HL-60 (cell line): ENCODE data around the gene FBXO3.
"Not testable (repeated sequence)": the region's sequence is repeated elsewhere in the genome, so short reads cannot be mapped to it uniquely, and the experiment has no call there.

Source experiments
- CTCF ChIP-seq: IDR thresholded peaks from one replicate; pipeline ENCODE4 v1.5.1; 2011; ENCODE audit warnings: low read length, control low read depth, inconsistent platforms; ENCODE audit not compliant: insufficient read depth
- GABPA ChIP-seq: IDR thresholded peaks from 2 replicates; pipeline ENCODE4 v1.6.1; 2012; ENCODE audit warnings: low read depth
- POLR2AphosphoS5 ChIP-seq: IDR thresholded peaks from 2 replicates; pipeline ENCODE4 v1.6.1; 2012; ENCODE audit warnings: low read depth
- REST ChIP-seq: IDR thresholded peaks from 2 replicates; pipeline ENCODE4 v1.6.1; 2012; ENCODE audit warnings: low read depth; ENCODE audit not compliant: insufficient replicate concordance

GRCh38 chr11:33788095-33788494, 13.8 kb upstream of the FBXO3 start:
- TF ChIP-seq POLR2AphosphoS5, CTCF, GABPA, REST: not testable (repeated sequence)
